ENCODE measurements around the gene KRT34.

GRCh38 chr17:41390411-41390938 lies 8.4 kb upstream of the KRT34 start:
- TF ChIP-seq CTCF (IDR thresholded peaks at IDR 0.05; ENCODE audit: insufficient read depth, low read depth, low read length) (no peak), EZH2 (IDR thresholded peaks at IDR 0.05; ENCODE audit: insufficient read depth, low read length) (no peak)

Data from astrocyte (in vitro differentiated cells and primary cell).